Femur (tissue), 1 donor: Measurements from ENCODE around the gene THSD4.
A peak's percentile ranks its signal among the peaks of the same experiment; 100 is the strongest.

Experiments
- DNase-seq: peaks from one replicate; pipeline ENCODE4 v3.0.0-alpha.2; 2017

The THSD4 gene

DNA sequence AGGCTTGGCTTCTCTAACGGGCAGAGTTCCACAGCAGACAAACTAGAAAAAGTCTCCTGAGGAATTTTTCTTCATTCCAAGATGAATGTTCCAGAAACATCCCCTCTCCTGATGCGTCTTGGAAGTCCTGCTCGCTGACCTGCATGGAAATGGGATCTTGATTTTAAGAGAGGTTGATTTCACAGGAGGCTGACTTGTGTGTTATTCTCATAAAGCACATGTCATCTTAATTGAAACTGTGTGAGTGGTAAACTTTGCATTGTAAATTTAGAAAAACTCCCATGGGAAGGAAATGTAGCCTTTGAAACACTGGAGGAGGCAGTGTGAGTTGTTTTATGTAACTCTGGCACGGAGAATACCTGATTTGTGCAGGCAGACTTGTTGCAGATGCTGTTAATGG is 357.3 kb downstream of the THSD4 start:
- DNase-seq, result peak; percentile 46

DNA sequence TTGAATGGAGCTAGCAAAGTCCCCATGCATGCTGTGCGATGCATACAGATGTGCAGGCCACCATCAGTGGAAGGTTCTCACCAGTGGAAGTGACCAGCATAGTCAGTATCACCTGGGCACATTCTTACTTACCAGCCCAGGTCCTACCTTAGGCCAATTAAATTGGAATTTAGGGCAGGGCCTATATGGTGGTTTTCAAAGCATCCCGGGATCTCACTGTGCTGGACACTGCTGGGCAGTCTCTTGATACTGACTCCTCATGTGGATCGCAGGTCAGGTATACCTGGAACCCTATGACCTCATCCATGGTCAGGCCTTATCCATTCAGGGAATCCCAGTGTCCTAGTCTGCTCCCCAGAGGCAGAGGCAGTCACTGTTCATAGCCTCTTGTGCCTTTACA is 358.5 kb downstream of the THSD4 start:
- DNase-seq, result no peak

DNA sequence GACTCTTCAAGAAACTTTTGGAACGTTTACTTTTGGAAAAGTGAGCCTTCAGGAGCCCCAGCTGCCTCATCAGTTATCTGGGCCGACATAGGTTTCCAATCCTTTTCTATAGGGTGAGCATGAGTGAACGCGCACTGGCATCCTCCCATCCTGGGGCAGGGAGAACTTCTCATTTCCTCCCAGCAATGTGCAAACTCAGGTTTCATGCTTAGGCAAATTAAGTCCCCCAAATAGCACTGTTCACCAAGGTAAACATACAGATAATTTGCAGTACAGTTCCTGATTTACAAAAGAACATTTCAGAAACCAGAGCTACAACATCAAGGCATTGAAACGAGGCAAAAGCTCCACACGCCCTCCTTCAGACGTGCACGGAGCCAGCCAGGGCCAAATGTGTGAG is 361.6 kb downstream of the THSD4 start:
- no peak for DNase-seq

DNA sequence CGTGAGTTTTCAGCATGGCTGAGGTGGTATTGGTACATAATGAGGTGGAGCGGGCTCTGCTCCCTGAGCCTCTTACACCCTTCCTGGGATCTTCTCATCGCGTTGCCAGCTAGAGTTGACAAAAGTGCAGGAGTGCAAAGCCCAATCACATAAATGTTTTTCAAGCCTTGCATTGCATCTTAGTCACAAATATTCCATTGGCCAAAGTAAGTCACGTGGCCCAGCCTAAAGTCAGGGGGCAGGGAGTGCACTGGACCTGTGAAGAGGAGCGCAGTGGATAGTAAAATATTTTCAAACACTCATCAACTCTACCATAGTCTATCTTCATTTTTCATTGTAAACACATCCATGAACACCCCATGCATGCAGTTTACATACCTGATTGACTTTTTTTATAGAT is 365.3 kb downstream of the THSD4 start:
- no peak for DNase-seq

DNA sequence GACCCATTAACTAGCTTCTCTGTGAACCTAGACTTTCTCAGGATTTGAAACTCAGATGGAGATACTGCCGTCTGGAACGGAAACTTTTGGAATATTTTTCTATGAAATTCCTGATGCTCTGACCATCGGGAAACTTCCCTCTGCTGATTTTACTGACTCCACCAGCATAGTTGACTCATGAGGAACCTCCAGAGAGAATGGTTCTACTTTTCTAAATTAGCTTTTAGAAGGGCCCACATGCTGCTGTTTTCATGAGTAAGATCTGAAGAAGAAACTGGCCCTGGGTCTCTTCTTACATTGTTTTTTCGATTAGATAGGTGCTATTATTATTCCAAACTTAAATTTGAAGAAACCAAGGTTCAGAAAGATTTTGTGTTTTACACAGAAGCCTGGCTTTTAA is 368.8 kb downstream of the THSD4 start:
- no peak for DNase-seq

DNA sequence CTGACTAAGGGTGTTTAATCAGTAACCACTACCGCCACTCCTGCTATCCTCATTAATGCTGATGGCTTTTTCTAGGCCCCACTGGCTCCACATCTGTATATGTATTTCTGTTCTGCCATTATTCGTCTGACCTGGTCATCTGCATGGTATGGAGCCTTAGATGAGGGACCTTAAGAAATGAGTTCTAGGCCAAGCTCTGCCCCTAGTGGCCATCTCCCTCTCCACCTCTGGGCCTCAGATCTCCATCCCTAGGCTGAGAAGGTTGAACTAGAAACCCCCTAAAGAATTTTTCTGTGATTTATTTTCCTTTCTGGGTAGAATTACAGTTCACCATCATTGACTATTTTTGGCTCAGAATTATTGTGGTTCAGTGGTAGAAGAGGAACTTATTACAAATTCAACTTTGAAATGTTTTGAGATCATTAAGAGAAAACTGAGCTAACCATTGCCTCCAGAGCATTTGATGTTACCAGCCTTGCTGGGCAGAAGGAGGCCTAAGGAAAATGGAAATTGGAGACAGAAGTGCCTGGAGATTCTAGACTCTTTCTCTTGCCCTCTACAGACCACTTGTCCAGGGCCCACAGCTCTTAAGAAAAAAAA is 369.9 kb downstream of the THSD4 start:
- no peak for DNase-seq

DNA sequence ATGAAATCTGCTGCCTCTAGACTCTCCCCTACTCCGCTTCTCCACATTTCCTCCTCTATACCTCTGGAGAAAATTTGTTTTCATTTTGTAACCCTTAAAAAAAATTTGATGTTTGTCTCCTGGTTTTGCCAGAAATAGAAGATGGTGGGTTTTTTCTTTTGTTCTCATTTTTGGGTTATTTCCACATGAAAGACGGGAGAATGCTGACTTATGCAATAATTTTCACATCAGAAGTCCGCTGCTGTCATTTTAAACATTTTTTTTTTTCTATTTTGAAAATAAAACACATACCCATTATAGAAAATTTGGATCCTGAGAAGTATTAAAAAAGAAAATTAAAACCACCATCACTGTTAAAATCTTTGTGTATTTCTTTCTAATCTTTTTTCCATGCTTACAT is 374.3 kb downstream of the THSD4 start:
- DNase-seq, result no peak

DNA sequence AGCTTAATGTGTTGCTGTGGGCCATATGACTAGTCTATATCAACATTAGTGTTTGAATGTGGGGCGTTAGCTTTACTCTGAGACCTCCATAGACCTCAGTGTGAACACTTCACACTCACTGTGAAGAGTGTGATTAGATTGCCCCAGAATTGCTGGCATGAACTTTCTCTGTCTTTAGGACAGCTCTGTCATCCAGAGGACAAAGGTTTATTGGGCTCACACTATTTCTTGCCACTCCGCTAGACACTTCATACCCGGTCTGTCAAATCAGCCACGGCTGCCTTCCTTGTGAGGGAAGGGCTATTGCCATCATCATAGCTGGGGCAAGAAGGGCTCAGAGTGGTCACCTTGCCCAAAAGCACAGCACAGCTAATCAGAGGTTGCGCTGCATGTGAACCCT is 378.3 kb downstream of the THSD4 start:
- DNase-seq, result no peak

DNA sequence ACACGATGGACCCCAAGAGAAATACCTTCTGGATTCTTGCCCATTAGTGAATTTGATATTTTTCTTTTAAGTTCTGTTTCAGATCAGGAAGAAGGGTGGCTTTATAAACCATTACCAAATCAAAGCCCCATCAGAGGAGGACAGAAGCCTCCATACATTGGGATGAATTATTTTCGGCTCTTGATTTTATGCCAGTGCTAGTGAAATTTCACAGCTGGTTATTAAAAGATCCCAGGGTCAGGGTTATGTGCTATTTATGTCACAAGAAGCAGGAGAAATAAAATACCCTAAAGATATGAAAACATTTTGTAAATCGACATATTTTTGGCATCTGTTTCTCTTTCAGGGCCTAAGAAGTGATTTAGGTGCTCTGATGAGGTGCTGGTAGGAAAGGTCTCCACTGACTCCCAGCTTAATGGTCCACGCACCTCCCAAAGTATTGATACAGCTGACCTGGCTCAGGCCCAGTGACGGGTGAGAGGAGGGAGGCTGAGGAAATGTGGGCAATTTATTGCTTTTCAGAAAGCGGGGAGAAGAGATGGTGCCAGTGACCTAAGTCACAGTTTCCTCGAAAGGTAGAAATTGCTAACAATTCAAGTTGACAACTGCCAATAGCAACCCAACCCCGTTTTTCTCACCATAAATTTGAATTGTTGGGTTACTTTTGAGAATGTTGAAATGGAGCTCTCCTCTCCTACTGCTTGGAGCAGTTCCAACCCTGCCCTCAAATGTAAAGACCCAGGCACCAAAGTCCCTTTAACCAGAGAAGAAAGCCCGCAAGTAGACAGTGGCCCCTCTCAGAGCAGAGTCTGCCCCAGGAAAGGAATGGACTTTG is 379.5 kb downstream of the THSD4 start:
- no peak for DNase-seq

DNA sequence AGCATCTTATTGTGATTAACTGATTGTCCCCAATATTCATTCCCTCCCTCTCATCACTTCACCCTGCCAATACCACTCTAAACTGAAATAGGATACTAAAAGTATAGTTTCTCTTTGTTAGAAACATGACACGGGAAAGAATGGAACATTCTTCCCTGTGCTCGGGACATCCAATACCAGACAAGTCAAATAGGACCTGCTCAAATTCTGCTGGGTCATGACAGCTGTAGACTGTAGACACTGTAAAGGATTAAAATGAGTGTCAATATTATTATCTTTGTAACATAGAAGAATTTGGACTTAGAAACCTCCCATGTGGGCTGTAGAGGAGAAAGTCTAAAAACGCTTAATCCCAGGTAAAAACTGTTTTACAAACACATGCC is 380.1 kb downstream of the THSD4 start:
- DNase-seq, result no peak

DNA sequence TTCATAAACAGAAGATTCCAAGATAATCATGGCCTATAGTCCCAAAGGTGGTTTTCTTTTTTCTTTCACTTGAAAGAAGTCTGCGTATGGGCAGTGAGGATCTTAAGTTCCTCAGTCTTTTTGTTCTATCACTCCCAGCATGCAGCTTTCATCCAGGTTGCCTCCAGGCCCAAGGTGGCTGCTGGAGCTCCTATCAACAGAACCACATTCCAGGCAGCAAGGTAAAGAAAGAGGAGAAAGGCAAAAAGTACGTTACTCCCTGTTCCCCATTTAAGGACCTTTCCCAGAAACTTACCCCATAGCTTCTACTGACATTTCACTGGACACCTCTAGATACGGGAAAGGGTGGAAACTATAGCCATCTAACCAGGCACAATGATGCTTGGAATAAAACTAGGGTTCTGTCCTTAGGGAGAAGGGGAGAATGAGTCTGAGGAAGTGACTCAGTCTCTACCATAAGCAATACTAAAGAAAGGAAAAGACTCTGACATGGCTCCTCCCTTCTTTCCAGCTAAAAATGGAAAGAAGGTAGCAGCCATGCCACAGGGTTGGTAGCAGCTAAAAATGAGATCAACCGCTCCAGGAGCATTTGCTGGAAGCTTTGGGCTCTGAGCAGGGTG is 381.2 kb downstream of the THSD4 start:
- DNase-seq, result no peak

DNA sequence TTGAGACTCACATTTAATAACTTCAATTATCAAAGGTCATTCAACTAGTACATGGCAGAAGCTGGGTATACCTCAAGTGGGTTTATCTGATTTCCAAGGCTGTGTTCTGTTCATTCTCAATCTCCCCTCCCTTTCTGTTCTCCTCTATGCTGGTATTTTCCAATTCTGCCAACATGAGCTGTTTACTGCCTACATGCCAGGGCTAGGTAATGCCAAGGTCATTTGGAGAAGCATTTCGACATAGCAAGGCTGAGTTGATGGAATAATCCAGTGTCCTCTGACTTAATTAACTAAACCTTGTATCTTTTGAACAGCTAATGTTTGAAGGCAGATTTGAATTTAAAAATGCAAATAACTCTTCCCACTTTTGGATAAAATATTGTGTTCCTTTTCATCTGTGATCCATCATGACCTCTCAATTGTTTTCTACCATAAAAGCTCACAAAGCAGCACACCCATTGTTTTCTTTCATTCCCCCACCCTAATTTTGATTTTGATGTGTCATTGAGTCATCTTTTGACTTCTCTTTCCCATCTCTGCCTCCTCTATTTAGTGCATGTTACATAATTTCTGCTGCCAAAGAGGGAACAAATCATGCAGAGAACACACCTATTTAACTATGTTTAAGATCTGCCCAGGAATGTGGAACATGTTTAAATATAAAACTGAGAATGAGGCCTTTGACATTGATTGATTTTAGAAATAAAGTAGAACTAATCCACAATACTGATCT is 386.2 kb downstream of the THSD4 start:
- no peak for DNase-seq

DNA sequence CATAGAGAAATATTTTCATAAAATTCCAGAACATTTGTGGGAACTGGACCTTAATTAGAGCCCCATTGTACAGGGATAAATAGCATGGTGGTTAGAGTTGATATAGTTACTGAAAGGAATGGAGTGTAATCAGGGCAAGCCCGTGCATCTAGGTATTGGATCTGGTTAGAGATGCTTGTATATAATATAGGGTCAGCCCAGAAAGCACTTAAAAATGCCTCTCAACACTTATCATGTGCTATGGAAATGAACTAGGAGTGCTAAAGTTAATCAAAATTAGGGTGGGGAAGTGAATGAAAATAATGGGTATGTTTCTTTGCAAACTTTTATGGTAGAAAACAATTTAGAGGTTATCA is 386.8 kb downstream of the THSD4 start:
- DNase-seq, result no peak

DNA sequence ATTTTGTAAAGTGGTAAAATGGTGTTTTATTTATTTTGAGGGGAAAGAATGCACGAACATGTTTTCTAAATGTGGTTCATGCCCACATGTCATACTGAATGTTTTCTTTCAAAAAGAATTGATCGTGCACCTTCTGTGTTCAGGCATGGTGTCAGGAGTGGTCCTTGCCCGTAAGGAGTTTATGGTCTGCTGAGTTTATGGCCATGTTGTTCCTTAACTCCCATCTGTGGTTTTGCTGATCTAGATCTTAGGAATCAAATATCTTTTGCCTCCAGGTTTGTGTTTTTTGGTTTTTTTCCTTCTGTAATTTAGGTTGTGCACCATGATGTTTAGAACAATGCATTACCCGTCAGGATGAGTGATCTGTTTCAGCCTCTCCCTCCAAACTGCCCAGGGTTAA is 390.7 kb downstream of the THSD4 start:
- DNase-seq, result no peak

DNA sequence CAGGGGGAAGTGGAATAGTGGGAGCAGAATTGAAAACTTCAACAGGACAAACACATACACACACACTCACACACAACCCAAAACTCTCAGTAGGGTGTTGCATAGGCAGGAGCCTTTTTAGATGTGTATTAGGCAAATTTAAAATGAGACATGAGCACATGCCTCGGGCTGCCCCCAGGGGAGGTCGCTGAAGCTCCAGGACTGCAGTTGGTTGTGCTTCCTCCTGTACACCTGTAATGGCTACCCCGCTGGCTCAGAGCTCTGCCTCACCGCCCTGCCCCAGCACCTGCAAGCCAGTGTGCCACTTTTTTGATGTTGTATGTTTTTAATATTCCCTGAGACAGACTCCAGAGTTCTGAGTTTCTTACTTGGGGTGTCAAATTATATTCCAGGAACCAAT is 391.7 kb downstream of the THSD4 start:
- DNase-seq, result no peak

DNA sequence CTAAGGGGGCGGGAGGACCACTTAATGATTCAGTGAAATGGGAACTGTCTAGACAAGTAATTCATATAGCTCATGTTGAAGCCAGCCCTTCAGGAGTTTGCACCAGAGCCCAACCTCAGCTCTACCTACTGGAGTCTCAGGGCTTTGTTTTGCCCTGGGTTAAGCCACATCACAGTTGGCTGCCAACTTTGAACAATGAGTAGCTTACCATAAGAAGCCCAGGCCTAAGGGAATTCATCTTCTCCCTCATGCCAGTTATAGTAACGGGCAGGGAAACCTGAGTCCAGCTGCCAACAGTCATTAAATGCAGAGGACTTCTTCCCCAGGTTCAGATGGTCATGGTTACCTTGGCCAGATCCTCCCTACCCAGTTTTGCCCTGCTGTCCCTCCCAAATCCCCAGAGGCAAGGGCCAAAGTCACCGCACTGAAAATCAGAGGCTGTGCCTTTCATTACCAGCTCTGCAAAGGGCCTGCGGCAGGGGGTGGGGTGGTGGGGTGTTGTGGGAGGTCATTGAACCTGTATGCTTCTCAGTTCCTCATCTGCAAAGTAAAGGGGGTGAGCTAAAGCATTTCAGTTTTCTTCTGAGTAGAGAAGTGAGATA is 392.9 kb downstream of the THSD4 start:
- no peak for DNase-seq

DNA sequence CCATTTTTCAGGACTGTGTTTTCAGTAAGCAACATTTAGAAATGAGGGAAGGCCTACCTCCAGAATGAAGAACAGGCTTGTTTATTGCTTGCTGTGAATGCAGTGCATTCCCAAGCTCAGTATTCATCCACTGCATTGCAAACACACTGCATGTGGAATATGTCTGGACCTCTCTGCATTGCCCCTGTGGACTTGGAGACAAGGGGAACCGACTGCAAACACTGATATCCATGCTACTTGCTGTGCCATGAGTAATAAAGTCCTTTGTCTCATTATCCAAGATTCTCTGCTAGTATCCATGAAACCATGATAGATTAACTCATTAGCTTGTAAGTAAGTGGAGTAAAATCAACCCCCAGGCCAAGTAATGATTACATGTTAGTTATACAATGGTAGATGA is 393.9 kb downstream of the THSD4 start:
- no peak for DNase-seq

DNA sequence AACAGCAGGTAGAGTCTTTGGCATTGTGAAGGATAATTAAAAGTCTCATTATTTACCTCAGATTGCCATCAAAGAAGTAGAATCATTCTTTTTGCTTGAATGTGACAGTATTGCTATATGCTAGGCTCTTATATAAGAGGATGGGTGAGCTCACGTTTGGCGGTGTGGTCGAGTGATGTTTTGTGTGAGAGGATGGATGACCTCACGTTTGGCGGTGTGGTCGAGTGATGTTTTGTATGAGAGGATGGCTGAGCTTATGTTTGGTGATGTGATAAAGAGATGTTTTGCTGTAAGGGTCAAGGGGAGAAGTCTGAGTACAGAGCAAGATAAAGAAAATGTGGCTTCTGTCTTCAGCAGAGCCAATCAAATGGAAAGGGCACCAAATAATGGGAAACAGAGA is 395.5 kb downstream of the THSD4 start:
- no peak for DNase-seq

DNA sequence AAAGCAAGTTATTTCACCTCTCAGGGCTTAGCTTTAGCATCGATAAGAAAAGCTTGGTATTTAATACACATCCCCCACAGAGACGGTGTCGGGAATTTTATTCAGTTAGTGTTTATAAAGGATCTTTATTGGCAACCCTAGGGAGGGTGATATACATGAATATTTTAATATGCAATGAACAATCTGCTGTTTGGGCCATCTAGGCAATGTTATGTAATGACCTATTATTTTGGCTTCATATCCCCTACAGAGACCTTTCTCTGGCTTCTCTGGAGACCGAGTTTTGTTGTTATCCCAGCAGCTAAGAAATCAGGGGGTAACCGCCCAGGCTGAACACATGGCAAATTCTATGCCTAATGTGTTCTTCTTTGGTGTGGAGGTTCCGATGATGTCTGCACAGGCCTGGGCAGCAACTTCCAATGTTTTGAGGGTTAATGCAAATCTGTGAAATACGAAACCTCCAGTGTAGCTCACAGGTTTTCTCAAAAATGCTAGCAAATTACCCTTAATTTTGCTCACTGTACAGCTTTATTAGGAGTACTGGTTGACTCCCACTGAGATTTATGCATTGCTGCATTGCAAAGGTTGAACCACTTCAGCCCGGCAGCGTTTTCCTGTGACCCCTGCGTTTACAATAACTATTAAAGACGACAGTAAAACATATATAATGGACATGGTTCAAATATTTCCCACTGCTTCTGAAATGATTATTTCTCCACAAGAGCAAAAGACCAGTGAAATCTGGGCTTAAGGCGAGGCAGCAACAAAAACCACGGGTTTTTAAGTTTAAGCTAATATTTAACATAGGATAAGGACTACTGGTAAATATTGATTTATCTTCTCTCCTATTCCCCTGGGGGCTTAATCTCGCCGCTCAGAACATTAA is 396.8 kb downstream of the THSD4 start:
- no peak for DNase-seq

DNA sequence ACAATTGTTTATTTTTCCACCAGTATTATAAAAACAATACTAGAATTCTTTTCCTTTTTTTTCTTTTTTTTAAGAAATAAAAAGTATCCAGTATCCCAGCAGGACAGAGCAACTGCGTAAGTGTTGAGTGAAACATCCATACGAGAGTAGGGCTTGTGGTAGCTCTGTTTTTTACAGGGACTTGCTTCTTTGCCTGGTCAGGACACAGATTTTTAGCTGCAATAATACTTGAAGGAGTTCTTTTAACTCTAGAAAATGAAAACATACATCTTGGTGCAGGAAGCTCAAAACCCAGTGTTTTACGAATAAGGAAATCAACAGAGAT is 397.4 kb downstream of the THSD4 start:
- no peak for DNase-seq

DNA sequence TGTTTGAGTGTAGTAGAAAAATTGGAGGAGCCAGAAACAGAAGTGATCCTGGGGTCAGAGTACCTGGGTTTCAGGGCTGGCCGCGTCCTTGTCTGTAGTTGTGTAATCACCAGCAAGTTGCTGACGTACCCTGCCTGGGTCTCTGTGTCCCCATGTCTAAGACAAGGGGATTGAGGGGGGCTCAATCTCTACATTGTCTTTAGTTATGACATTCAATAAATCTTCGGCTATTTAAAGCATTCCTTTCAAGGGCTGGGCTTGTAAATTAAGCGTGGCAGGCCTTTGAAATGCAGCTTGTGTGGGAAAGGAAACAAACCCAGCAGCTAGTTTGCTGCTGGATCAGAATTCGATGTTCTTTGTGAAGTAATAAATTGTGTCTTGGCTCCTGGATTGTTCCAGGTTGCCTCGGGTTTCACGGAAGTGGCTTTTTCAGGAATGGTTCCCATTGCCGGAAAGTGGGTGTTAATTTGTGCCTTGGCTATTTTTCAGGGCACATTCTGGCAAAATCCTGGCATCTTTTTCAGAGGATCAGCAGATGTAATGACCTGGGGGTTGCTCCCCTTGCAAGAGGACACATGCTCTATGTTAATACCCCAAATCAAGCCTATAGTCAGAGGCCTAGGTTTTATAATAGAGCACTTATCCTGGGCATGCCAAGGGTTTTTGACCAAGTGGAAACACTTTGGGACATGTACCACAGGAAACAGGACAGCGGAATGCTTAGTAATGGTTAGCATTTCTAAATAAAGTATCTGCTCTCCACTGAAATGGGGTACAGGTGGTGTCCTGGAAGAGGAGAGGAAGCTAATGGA is 400.3 kb downstream of the THSD4 start:
- DNase-seq, result no peak

DNA sequence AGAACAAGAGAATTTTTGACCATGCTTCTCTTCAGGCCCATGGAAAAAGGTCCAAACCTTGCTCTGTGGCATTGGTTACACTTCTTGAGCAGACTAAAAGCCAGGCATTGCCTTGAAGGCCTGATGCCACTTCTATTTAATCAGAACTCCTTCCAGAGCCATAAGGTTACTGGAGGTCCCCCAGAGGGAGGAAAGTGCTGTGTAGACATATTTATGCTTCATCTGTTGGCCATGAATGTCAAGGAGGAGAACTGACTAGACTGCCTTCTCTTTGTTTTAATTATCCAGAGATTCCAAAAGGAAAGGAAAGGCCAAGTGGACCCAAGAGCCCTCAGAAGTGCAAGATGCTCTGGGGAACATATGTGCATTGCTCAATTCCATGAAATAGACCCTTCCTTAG is 402.5 kb downstream of the THSD4 start:
- no peak for DNase-seq
